Nephron (organoid): ENCODE results near the gene DPPA3.
"Not testable (repeated sequence)": the region's sequence is repeated elsewhere in the genome, so short reads cannot be mapped to it uniquely, and the experiment has no call there.

Experiments
- H3K27ac Mint-ChIP-seq, 3 experiments: 2 replicates each; pipeline ENCODE4 v1.8.0; 2020; ENCODE audit warnings: mixed read lengths in 3 of 3, mild to moderate bottlenecking in 2 of 3, moderate library complexity in 1 of 3
- H3K27me3 Mint-ChIP-seq: 2 replicates; pipeline ENCODE4 v1.8.0; 2021; ENCODE audit warnings: low read depth, mild to moderate bottlenecking, moderate library complexity, mixed read lengths
- H3K36me3 Mint-ChIP-seq: 2 replicates; pipeline ENCODE4 v1.8.0; 2020; ENCODE audit warnings: low read depth, mixed read lengths
- H3K4me1 Mint-ChIP-seq: 2 replicates; pipeline ENCODE4 v1.8.0; 2020; ENCODE audit warnings: mixed read lengths
- H3K4me3 Mint-ChIP-seq, 3 experiments: 2 replicates each; pipeline ENCODE4 v1.8.0; 2020; ENCODE audit warnings: mild to moderate bottlenecking in 3 of 3, mixed read lengths in 3 of 3, moderate library complexity in 2 of 3
- H3K9me3 Mint-ChIP-seq: 2 replicates; pipeline ENCODE4 v1.8.0; 2020; ENCODE audit warnings: mixed read lengths
- TF ChIP-seq, protein P1 (sequence below), 3 experiments: fragments of 200-600 bp; sonication (generic); IDR thresholded peaks; one replicate each; pipeline ENCODE4 v1.5.0; 2021; ENCODE audit warnings: antibody characterized with exemption in 3 of 3; ENCODE audit not compliant: unreplicated experiment in 3 of 3

Gene DPPA3

DNA sequence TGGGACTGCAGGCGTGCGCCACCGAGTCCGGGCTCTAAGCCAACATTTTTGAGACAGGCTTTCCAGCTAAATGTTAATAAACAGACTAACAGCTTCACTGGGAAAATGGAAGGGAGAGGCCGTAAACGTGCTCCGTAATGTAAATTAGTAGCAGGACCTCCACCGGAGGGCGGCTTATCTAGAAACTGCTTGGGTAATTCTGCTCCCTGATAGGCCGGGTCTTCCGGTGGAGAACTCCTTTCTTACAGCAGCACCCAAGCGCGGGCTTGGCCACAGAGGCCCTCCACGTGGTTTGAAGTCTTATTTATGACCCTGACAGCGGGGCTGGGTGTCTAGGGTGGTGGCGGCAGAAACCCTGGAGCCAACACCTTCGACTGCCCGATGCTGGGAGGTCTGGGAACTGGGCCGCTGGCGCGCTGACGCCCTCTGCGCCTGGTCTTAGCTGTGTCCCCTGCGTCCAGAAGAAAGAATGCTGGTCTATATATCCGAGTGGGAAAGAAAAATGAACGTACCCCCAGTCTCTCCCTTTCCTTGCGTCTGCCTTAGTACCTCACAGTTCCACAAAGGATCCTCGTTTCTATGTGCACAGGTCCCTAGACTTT, 1.7 kb downstream of the DPPA3 start:
- Mint-ChIP-seq H3K9me3 (no peaks in the 10 kb centered on the region), H3K4me1 (no peaks in the 10 kb centered on the region), H3K36me3 (no peaks in the 10 kb centered on the region), H3K27ac (no peak overlapping the region), H3K4me3 (no peak overlapping the region), H3K27me3 (no peaks in the 10 kb centered on the region)
- TF ChIP-seq, protein P1, sequence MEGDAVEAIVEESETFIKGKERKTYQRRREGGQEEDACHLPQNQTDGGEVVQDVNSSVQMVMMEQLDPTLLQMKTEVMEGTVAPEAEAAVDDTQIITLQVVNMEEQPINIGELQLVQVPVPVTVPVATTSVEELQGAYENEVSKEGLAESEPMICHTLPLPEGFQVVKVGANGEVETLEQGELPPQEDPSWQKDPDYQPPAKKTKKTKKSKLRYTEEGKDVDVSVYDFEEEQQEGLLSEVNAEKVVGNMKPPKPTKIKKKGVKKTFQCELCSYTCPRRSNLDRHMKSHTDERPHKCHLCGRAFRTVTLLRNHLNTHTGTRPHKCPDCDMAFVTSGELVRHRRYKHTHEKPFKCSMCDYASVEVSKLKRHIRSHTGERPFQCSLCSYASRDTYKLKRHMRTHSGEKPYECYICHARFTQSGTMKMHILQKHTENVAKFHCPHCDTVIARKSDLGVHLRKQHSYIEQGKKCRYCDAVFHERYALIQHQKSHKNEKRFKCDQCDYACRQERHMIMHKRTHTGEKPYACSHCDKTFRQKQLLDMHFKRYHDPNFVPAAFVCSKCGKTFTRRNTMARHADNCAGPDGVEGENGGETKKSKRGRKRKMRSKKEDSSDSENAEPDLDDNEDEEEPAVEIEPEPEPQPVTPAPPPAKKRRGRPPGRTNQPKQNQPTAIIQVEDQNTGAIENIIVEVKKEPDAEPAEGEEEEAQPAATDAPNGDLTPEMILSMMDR (IDR thresholded peaks at IDR 0.05; ENCODE audit: unreplicated experiment in 3 of 3) = no peak

DNA sequence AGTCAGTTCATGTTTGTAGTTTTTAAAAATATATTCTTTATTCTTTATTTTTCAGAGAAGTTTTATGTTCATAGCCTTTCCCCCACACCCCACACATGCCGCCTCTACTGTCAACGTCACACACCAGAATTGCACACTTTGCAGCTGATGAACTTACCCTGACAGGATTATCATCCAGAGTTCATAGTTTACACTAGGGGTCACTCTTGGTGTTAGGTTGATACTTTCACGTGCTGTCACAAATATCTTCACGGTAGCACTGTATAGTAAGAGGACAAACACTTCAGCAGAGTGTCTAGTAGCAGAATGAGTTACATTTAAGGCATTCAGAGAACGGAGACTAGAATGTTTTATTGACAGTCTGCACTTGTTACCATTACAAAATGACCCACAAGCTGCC, 5.1 kb downstream of the DPPA3 start:
- no peaks in the 10 kb centered on the region for H3K4me1 Mint-ChIP-seq
- H3K36me3 Mint-ChIP-seq = no peaks in the 10 kb centered on the region
- no peaks in the 10 kb centered on the region for H3K27me3 Mint-ChIP-seq
- H3K9me3 Mint-ChIP-seq = no peaks in the 10 kb centered on the region
- no peak overlapping the region for H3K27ac Mint-ChIP-seq
- no peak overlapping the region for H3K4me3 Mint-ChIP-seq
- TF ChIP-seq, protein P1 (IDR thresholded peaks at IDR 0.05; ENCODE audit: unreplicated experiment in 3 of 3) = no peak

DNA sequence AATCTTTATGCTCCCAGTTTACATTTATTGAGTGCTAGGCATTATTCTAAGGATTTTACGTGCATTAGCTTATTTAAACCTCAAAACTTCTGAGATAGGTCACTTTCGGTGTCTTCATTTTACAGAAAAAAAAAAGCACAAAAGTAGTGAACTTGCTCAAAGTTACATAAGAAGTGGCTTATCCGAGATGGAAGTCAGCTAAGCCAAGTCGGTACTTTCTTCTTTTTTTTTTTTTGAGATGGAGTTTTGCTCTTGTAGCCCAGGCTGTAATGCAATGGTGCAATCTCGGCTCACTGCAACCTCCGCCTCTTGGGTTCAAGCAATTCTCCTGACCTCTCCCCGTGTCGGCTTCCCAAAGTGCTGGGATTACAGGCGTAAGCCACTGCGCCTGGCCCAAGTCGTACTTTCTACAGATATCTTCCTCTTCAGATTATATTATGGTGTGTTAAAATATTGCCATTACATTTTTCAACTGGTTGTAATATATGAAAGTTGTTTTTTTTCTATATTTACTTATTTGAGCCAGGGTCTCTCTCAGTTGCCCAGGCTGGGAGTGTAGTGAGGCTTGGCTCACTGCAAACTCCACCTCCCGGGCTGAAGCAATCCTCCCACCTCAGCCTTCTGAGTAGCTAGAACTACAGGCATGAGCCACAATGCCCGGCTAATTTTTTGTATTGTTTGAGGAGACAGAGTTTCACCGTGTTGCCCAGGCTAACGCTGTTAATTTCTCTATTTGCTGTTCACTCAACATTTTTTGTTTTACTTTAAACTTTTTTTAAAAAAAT, 8.9 kb downstream of the DPPA3 start:
- H3K36me3 Mint-ChIP-seq = no peaks in the 10 kb centered on the region
- TF ChIP-seq, protein P1 (IDR thresholded peaks at IDR 0.05; ENCODE audit: unreplicated experiment in 3 of 3) = no peak
- H3K4me3 Mint-ChIP-seq = no peak overlapping the region
- no peaks in the 10 kb centered on the region for H3K4me1 Mint-ChIP-seq
- H3K27me3 Mint-ChIP-seq = no peaks in the 10 kb centered on the region
- no peaks in the 10 kb centered on the region for H3K9me3 Mint-ChIP-seq
- no peak overlapping the region for H3K27ac Mint-ChIP-seq

DNA sequence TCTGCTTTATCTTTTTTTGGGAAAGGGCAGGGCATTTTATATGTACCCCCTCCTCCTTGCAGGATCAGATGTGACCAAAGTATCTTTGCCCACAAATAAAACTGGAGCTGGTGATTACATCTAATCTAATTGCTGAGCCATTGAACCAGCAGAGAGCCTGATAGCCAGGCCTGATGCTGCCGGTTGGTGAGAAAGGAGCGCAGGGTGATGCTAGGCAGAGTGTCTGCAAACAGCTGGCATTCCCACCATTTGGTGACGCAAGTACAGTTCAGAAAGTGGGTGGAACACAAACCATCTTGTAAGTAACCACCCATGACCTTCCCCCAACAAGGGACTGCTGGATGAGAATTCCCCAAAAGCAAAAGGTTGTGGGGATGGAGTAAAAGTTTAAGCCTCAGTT, 12.7 kb downstream of the DPPA3 start:
- no peak overlapping the region for H3K4me3 Mint-ChIP-seq
- TF ChIP-seq, protein P1 (IDR thresholded peaks at IDR 0.05; ENCODE audit: unreplicated experiment in 3 of 3) = no peak
- H3K9me3 Mint-ChIP-seq = no peaks in the 10 kb centered on the region
- no peaks in the 10 kb centered on the region for H3K4me1 Mint-ChIP-seq
- no peaks in the 10 kb centered on the region for H3K36me3 Mint-ChIP-seq
- no peaks in the 10 kb centered on the region for H3K27me3 Mint-ChIP-seq
- H3K27ac Mint-ChIP-seq = no peak overlapping the region

DNA sequence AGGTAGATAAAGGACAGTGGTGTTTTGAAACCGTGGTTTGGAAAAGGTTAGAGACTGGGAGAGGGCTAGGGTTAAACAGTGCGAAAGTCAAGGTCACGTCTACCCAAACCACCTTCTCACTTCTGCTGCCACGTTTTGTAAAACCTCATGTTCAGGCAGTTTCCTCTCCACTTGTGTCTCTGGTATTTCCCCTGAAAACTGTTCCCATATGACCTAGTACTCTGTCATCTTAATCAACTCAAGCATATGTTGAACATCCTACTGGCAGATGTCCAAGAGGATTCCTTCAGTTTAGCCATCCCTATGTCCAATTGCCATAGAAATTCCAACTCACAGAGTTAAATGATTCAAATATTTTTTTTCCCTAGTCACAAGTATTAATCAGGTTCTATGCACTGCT, 18.5 kb downstream of the DPPA3 start:
- Mint-ChIP-seq H3K4me1 (peaks cover 19% of the 10 kb centered on the region), H3K36me3 (no peaks in the 10 kb centered on the region), H3K4me3 (no peak overlapping the region), H3K27ac (no peak overlapping the region), H3K27me3 (no peaks in the 10 kb centered on the region), H3K9me3 (no peaks in the 10 kb centered on the region)
- TF ChIP-seq, protein P1 (IDR thresholded peaks at IDR 0.05; ENCODE audit: unreplicated experiment in 3 of 3) = no peak

DNA sequence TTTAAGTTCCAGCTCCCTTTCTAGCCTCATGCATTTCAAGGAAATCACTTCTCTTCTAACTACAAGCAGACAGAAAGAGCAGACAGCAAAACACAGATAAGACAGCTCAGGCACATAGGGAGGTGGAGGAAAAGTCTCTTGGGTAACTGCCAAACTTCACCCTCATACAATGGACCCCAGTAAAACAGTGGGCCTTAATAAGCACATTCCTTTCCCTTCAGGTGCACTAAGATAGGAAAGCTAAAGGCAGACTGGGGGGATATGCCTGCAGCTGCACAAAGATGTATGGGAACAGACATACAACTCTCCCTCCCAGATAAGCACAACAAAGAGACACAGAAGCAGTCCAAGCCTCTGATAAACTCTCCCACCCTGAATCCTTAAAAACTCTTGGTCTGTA, 19.8 kb downstream of the DPPA3 start:
- not testable (repeated sequence) for H3K9me3 Mint-ChIP-seq, H3K4me3 Mint-ChIP-seq, H3K27me3 Mint-ChIP-seq, H3K36me3 Mint-ChIP-seq
- Mint-ChIP-seq H3K4me1 (peaks cover 19% of the 10 kb centered on the region), H3K27ac (peak overlapping the region; percentile 55 to 85 (median 57))
